Measurements from ENCODE around the gene RAPGEF2. TPM values are rescaled to one million over a fixed set of nuclear protein-coding genes. Genes with fewer than 3 reads are reported as not detected.

RAPGEF2 gene
- total RNA-seq, 1 experiment from 2014 or later: 37.1 TPM

DNA sequence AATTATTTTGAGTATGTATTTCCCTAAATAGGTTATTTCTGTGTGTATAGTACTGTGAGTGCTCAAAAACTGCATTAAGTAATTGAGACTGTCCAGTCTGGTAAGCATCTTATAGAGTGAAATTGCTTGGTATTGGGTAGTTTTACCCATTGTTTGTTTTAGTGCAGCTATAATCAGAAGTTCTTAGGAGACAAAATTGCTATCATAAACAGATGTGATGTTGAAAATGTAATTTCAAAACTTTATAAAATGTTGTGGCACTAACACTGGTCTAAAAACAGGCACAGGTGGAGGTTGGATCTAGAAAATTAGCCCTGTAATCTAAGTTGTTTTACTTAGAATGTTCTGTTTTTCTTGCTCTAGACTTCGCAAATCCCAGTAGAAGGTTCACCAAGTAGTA lies 46.8 kb downstream of the RAPGEF2 start:
- Histone ChIP-seq H3K27me3 (ENCODE audit: insufficient read depth, low read length) (no peaks in the 10 kb centered on the region), H3K4me2 (ENCODE audit: insufficient read depth, insufficient read length, low read length) (no peak overlapping the region), H3K14ac (ENCODE audit: insufficient read depth, low read length) (no peak overlapping the region), H2BK120ac (ENCODE audit: low read depth, low read length, poor library complexity, severe bottlenecking) (no peak overlapping the region), H2BK15ac (ENCODE audit: low read depth, low read length) (no peak overlapping the region), H2BK12ac (ENCODE audit: insufficient read length, low read depth, low read length) (no peak overlapping the region), H3K79me1 (ENCODE audit: insufficient read depth, low read depth, low read length, poor library complexity, severe bottlenecking) (peaks cover 3% of the 10 kb centered on the region), H3K4ac (ENCODE audit: low read depth, low read length) (no peak overlapping the region), H2AFZ (ENCODE audit: low read length) (no peak overlapping the region), H2BK5ac (ENCODE audit: insufficient read length, low read length) (no peak overlapping the region), H3K23me2 (ENCODE audit: insufficient read length, low read depth, low read length, poor library complexity, severe bottlenecking) (no peaks in the 10 kb centered on the region), H3K79me2 (ENCODE audit: insufficient read depth, low read length) (peaks cover 8% of the 10 kb centered on the region; the same call in 1 of the 2 replicates), H3T11ph (ENCODE audit: low read length) (no peak overlapping the region), H3K23ac (ENCODE audit: insufficient read length, low read depth, low read length) (no peak overlapping the region), H2AK5ac (ENCODE audit: insufficient read length, low read length) (no peak overlapping the region), H3K9ac (ENCODE audit: extremely low read depth, insufficient read length, low read length) (no peak overlapping the region), H4K91ac (ENCODE audit: insufficient read length, low read depth, low read length) (no peak overlapping the region), H3K27ac (ENCODE audit: insufficient read length, low read depth, low read length) (no peak overlapping the region), H3K56ac (ENCODE audit: insufficient read length, low read depth, low read length) (no peak overlapping the region), H3K18ac (ENCODE audit: insufficient read length, low read depth, low read length) (no peak overlapping the region), H4K5ac (ENCODE audit: insufficient read length, low read depth, low read length) (no peak overlapping the region), H2BK20ac (ENCODE audit: low read depth, low read length, poor library complexity, severe bottlenecking) (no peak overlapping the region), H3K9me3 (ENCODE audit: control insufficient read depth, low read depth, low read length) (no peaks in the 10 kb centered on the region), H3K4me1 (ENCODE audit: insufficient read depth, low read length) (peaks cover 6% of the 10 kb centered on the region; the same call in 1 of the 2 replicates), H4K20me1 (ENCODE audit: control insufficient read depth, insufficient read depth, insufficient read length) (no peaks in the 10 kb centered on the region), H4K8ac (replicated peaks; ENCODE audit: insufficient read length, low read depth, low read length) (no peak overlapping the region)
- Mint-ChIP-seq H3K27ac (no peak overlapping the region; a peak in 1 of 7 replicates), H3K4me3 (no peak overlapping the region), H3K9me3 (no peaks in the 10 kb centered on the region), H3K4me1 (peaks cover 20 to 45% of the 10 kb centered on the region in 2 experiments), H3K27me3 (ENCODE audit: low read depth) (no peaks in the 10 kb centered on the region), H3K36me3 (ENCODE audit: insufficient read depth in 1 of 3, low read depth in 3 of 3) (no peaks in the 10 kb centered on the region)
- DNase-seq: no peak
- WGBS (ENCODE audit: extremely low coverage, insufficient read length, low lambda C conversion rate): no CpG with 5 or more reads among the region's 1 CpG
- TF ChIP-seq, protein P1, sequence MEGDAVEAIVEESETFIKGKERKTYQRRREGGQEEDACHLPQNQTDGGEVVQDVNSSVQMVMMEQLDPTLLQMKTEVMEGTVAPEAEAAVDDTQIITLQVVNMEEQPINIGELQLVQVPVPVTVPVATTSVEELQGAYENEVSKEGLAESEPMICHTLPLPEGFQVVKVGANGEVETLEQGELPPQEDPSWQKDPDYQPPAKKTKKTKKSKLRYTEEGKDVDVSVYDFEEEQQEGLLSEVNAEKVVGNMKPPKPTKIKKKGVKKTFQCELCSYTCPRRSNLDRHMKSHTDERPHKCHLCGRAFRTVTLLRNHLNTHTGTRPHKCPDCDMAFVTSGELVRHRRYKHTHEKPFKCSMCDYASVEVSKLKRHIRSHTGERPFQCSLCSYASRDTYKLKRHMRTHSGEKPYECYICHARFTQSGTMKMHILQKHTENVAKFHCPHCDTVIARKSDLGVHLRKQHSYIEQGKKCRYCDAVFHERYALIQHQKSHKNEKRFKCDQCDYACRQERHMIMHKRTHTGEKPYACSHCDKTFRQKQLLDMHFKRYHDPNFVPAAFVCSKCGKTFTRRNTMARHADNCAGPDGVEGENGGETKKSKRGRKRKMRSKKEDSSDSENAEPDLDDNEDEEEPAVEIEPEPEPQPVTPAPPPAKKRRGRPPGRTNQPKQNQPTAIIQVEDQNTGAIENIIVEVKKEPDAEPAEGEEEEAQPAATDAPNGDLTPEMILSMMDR (conservative IDR thresholded peaks at IDR 0.05): no peak
